Measurements from ENCODE around the gene MAPK8.

- no peak for TF ChIP-seq CTCF (conservative IDR thresholded peaks at IDR 0.05)
- no peak for TF ChIP-seq ZFX (IDR thresholded peaks at IDR 0.05)
These were observed 18.8 kb upstream of the MAPK8 start for GRCh38 chr10:48287417-48288391.
